22Rv1 (cell line): ENCODE data around the gene POT1.

Experiments used
- H3K27ac ChIP-seq: fragments of 450-650 bp; 2 replicates; pipeline ENCODE4 v1.5.1; 2017
- ZFX ChIP-seq: fragments of 450-650 bp; IDR thresholded peaks from 2 replicates; pipeline ENCODE4 v1.6.1; 2017; ENCODE audit warnings: antibody characterized with exemption, borderline replicate concordance
- TF ChIP-seq, protein P1 (sequence below): fragments of 450-650 bp; IDR thresholded peaks from 2 replicates; pipeline ENCODE4 v1.5.1; 2017; ENCODE audit warnings: mild to moderate bottlenecking

The POT1 gene

DNA sequence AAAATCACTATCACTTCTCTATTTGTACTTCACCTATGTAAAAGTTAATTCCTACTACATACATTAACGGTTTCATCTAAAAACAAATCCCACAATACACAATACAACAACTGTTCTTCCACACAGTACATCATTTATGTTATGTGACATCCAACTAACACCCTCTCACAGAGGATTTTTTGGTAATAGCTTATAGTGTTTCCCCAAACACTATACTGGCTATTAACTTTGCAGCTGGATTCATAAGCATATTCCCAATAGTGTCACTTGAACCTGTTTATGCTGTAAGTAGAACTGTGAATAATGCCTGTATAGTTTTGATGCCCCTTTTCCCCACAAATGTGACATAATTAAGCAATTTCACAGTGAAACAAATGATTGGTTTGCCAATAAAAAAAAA lies 49.9 kb downstream of the POT1 start:
- no peak for TF ChIP-seq ZFX
- TF ChIP-seq, protein P1, sequence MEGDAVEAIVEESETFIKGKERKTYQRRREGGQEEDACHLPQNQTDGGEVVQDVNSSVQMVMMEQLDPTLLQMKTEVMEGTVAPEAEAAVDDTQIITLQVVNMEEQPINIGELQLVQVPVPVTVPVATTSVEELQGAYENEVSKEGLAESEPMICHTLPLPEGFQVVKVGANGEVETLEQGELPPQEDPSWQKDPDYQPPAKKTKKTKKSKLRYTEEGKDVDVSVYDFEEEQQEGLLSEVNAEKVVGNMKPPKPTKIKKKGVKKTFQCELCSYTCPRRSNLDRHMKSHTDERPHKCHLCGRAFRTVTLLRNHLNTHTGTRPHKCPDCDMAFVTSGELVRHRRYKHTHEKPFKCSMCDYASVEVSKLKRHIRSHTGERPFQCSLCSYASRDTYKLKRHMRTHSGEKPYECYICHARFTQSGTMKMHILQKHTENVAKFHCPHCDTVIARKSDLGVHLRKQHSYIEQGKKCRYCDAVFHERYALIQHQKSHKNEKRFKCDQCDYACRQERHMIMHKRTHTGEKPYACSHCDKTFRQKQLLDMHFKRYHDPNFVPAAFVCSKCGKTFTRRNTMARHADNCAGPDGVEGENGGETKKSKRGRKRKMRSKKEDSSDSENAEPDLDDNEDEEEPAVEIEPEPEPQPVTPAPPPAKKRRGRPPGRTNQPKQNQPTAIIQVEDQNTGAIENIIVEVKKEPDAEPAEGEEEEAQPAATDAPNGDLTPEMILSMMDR = no peak
- H3K27ac ChIP-seq = no peak overlapping the region

DNA sequence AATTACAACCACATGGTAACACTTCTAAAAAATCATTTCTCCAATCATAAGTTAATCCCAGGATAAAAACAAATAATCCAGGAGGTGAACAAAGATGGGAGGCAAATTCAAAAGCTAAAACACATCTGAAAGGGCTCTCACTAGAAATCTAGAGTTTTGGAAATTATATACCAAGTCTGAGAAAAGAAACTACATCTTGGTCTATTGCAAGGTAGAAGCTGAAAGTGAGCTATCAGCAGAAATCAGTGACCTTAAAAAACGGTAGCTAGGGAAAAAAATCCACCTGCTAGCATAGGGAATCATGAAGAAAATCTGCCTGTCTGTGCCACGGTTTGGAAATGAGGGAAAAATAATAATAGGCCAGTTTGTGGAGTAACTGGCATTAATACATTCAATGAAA lies 50.5 kb downstream of the POT1 start:
- no peak for TF ChIP-seq ZFX
- TF ChIP-seq, protein P1 = no peak
- no peak overlapping the region for H3K27ac ChIP-seq

DNA sequence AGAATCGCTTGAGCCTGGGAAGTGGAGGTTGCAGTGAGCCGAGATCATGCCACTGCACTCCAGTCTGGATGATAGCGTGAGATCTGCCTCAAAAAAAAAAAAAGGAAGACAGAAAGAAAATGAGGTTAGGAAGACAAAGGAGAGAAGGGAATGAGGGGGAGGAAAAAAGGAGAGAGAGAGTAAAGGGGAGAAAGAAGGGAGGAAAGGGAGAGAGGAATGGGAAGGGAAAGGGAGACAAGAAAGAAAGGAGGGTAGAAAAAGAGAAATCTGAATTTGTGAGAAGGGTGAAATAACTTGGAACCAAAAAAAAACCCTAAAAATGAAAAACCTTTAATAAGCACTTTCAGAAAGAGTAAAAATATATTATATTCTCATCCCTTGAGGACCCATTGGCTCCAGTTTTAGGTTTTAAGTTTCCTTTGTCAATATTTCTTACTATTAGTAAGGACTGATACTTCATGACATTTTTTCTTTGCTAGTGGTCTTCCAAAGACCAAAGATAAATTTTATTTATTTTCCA lies 54.9 kb downstream of the POT1 start:
- no peak overlapping the region for H3K27ac ChIP-seq
- TF ChIP-seq, protein P1 = no peak
- no peak for TF ChIP-seq ZFX

DNA sequence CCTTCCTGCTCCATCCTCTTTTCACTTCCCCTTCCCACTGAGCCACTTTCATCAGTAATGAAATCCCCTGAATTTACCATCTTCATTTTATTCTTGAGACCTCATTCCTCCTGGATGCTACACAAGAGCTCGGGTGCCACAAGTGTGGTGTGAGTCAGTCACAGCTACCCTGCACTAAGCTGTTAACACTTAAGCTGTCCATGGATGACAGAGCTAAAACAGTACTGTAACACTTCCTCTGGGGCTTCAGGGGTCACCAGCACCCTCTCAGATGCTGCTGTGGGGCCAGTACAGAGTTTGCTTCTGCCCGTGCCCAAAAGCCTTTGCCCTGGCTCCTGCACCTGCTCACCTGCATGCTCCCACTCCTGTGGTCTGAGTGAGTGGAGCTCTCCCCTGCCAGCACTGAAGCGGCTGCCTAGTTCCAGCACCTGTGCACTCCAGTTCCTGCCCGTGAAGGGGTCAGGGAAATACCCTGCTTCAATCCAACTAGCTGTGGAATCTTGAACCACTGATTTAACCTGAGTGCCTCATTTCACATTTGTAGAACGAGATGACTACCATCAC lies 71.9 kb downstream of the POT1 start:
- H3K27ac ChIP-seq = no peak overlapping the region
- no peak for TF ChIP-seq ZFX
- TF ChIP-seq, protein P1 = no peak

DNA sequence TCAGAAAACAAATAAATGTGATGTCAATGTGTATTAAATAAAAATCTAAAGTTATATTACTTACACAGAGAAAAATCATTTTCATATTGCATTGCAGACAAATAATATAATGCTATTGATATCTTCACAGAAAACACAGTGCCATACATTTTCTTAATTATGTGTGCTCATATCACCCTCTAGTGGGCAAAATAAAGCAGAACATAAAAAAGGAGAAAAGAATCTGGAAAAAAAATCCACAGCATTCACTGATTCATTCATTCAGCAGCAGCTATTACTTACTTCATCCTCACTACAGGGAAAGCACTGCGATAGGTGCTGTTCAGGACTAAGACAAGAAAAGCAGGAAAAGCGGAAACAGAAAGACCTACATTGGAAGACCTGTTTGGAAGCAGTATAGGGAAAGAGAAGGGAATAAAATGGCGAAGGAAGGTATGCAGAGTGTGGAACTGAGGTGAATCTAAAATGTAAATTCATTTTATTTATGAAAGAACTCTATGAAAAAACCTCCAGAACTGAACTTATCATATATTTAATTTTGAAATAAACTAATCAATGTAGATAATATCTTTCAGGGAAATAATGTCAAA lies 73.2 kb downstream of the POT1 start:
- H3K27ac ChIP-seq = 0 out of 2 replicates have a peak overlapping the region, but pooled peaks have one; percentile 1
- TF ChIP-seq ZFX = no peak
- TF ChIP-seq, protein P1 = peak; percentile 90

DNA sequence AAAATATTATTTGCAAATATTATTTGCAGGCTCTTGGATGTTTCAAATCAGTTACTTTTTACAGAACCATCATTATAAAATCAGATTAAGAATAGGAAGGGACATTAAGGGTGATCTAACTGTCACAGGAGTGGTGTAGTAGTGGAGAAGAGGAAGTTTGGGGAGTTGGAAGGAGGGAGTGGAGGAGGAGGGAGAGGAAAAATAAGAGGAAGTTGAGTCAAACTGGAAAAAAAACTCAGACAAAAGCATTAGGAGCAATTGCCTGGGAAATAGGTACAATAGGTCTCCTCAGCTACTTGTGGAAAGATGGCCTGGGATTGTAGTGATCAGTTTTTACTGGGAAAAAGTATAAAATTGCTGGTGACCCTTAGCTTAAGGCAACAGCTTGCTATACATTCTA lies 86.3 kb downstream of the POT1 start:
- TF ChIP-seq, protein P1 = no peak
- no peak for TF ChIP-seq ZFX
- no peak overlapping the region for H3K27ac ChIP-seq

DNA sequence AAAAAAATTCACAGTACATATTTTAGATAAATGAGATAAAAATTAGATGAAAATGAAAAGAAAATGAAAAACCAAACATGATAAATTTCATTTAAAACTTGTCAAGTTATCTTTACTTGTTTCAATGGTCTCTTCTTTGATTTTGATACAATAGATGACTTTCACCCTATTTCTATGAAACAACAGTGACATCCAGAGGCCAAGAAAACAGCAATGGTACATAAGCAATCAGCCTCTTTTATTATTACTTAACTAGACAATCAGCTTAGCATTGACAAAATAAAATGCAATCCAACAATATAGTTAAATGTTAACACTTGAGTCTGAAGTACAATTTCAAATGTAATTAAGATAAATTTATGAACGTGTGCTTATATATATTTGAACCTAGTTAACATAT lies 89.2 kb downstream of the POT1 start:
- TF ChIP-seq ZFX = no peak
- TF ChIP-seq, protein P1 = peak; percentile 46; the same call in 1 of the 2 replicates
- no peak overlapping the region for H3K27ac ChIP-seq
